Keratinocyte (primary cell): ENCODE measurements around the gene TXNDC17.

Experiments
- CTCF ChIP-seq, 3 experiments: IDR thresholded peaks in 1 of 3; conservative IDR thresholded peaks in 1 of 3; optimal IDR thresholded peaks in 1 of 3; 2 replicates in 2 of 3; 3 replicates in 1 of 3; pipeline versions ENCODE3 to v1.5.1; 2011; ENCODE audit warnings: low read length in 3 of 3, mild to moderate bottlenecking in 3 of 3, moderate library complexity in 2 of 3, control low read depth in 1 of 3, inconsistent platforms in 1 of 3; ENCODE audit not compliant: insufficient read depth in 2 of 3; ENCODE audit errors: extremely low read depth in 1 of 3
- EZH2 ChIP-seq: IDR thresholded peaks from one replicate; pipeline ENCODE4 v1.6.1; 2012; ENCODE audit warnings: inconsistent platforms, mild to moderate bottlenecking, low read length, moderate library complexity

DNA sequence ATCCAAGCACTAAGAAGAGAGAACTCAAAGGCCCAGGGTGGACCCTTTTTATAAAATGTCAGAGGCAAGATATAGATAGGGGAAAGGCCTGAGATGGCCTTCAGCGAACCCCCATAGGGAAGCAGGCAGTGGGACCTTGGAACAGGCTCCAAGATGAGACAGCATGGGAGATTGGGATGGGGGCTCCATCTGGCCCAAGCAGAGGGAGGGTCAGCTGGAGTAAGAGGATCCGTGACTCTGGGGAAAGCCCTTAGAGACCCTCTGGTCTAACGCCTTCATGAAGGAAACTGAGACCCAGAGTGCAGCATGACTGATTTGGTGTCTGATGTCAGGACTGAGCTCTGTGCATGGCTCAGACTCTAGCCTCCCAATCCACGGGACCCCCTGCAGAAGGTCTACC, 41.5 kb downstream of the TXNDC17 start:
- TF ChIP-seq CTCF (optimal IDR thresholded peaks at IDR 0.05 in 1 of 3, IDR thresholded peaks at IDR 0.05 in 1 of 3, conservative IDR thresholded peaks at IDR 0.05 in 1 of 3; ENCODE audit: extremely low read depth in 1 of 3, insufficient read depth in 2 of 3, low read length in 3 of 3), result no peak
- TF ChIP-seq EZH2, result no peak
